B cell (primary cell): ENCODE results near the gene STK4. TPM values are rescaled to one million over a fixed set of nuclear protein-coding genes. Genes with fewer than 3 reads are reported as not detected.

Source experiments
- ATAC-seq: fragments of 200-7000 bp; cut with Tn5 transposase; one replicate; pipeline ENCODE4 v1.10.0; 2021; ENCODE audit warnings: low read depth, mild to moderate bottlenecking, moderate number of reproducible peaks, moderate library complexity
- CTCF ChIA-PET: fragments of 350-600 bp; sonication (Branson Sonifier 250); formaldehyde crosslinking; loops from one replicate; lab custom pipeline; 2021; ENCODE audit warnings: antibody characterized with exemption, inconsistent platforms; lab: Charles Lee
- POLR2A ChIA-PET: fragments of 350-600 bp; sonication (Branson Sonifier 250); formaldehyde crosslinking; loops from one replicate; lab custom pipeline; 2021; ENCODE audit warnings: antibody characterized with exemption; lab: Charles Lee
- DNase-seq: peaks from one replicate; pipeline ENCODE4 v3.0.0; 2013
- H2AFZ ChIP-seq: 2 replicates; pipeline ENCODE4 v1.6.1; 2012; ENCODE audit warnings: mild to moderate bottlenecking, low read depth, low read length; ENCODE audit not compliant: insufficient read depth, poor library complexity, severe bottlenecking
- H3K27ac ChIP-seq, 2 donors: 1 replicate in 1 of 2; 2 replicates in 1 of 2; pipeline ENCODE4 v1.5.1; 2012 to 2013; ENCODE audit warnings: low read length in 2 of 2, mild to moderate bottlenecking in 2 of 2, moderate library complexity in 1 of 2
- H3K27me3 ChIP-seq, 4 experiments: fragments of 200-600 bp in 1 of 4; sonication (generic) in 1 of 4; replicated peaks in 1 of 4; 1 replicate in 2 of 4; 2 replicates in 2 of 4; pipeline versions ENCODE4 v1.6.1 to v1.7.0; 2013 to 2016; ENCODE audit warnings: low read length in 3 of 4, mild to moderate bottlenecking in 2 of 4, mixed read lengths in 1 of 4, moderate library complexity in 1 of 4; ENCODE audit not compliant: insufficient read depth in 4 of 4, control insufficient read depth in 3 of 4; ENCODE audit errors: control extremely low read depth in 1 of 4
- H3K36me3 ChIP-seq, 2 experiments: replicated peaks in 1 of 2; 1 replicate in 1 of 2; 2 replicates in 1 of 2; pipeline versions ENCODE4 v1.6.1 to v1.7.1; 2013; ENCODE audit warnings: low read length in 1 of 2; ENCODE audit not compliant: insufficient read depth in 2 of 2, control insufficient read depth in 1 of 2; ENCODE audit errors: control extremely low read depth in 1 of 2, extremely low read depth in 1 of 2
- H3K4me1 ChIP-seq, 2 donors: fragments of 200-600 bp in 1 of 2; sonication (generic) in 1 of 2; 1 replicate in 1 of 2; 2 replicates in 1 of 2; pipeline versions ENCODE4 v1.5.1 to v1.6.1; 2013 to 2017; ENCODE audit warnings: low read length in 2 of 2; ENCODE audit not compliant: control insufficient read depth in 2 of 2, insufficient read depth in 2 of 2
- H3K4me2 ChIP-seq: replicated peaks from 2 replicates; pipeline ENCODE3; 2012; ENCODE audit warnings: mild to moderate bottlenecking, low read depth, low read length; ENCODE audit not compliant: poor library complexity, severe bottlenecking
- H3K4me3 ChIP-seq, 5 experiments: fragments of 200-600 bp in 1 of 5; sonication (generic) in 1 of 5; 1 replicate in 3 of 5; 2 replicates in 2 of 5; pipeline versions ENCODE4 v1.5.1 to v1.7.0; 2011 to 2016; ENCODE audit warnings: low read length in 4 of 5, mild to moderate bottlenecking in 4 of 5, low read depth in 2 of 5, control low read depth in 1 of 5, moderate library complexity in 1 of 5; ENCODE audit not compliant: insufficient read depth in 1 of 5; ENCODE audit errors: control extremely low read depth in 1 of 5, extremely low read depth in 1 of 5
- H3K79me2 ChIP-seq: fragments of 200-600 bp; sonication (generic); one replicate; pipeline ENCODE4 v1.6.0; 2016; ENCODE audit warnings: low read length; ENCODE audit not compliant: control insufficient read depth, insufficient read depth
- H3K9ac ChIP-seq: fragments of 200-600 bp; sonication (generic); 2 replicates; pipeline ENCODE4 v1.6.1; 2017; ENCODE audit warnings: mild to moderate bottlenecking, low read length, moderate library complexity
- H3K9me3 ChIP-seq, 3 donors: one replicate each; pipeline versions ENCODE4 v1.6.1 to v1.7.1; 2013; ENCODE audit warnings: low read length in 2 of 3; ENCODE audit not compliant: control insufficient read depth in 2 of 3, insufficient read depth in 1 of 3; ENCODE audit errors: control extremely low read depth in 1 of 3
- H4K20me1 ChIP-seq: 2 replicates; pipeline ENCODE4 v1.6.0; 2012; ENCODE audit warnings: mild to moderate bottlenecking, low read length; ENCODE audit not compliant: insufficient read depth, control insufficient read depth, poor library complexity, severe bottlenecking
- H3K27ac Mint-ChIP-seq: one replicate; pipeline ENCODE4 v1.8.0; 2021; ENCODE audit warnings: mixed read lengths
- H3K27me3 Mint-ChIP-seq: one replicate; pipeline ENCODE4 v1.8.0; 2021; ENCODE audit warnings: mixed read lengths
- H3K4me1 Mint-ChIP-seq: one replicate; pipeline ENCODE4 v1.8.0; 2021; ENCODE audit warnings: mixed read lengths
- H3K4me3 Mint-ChIP-seq: one replicate; pipeline ENCODE4 v1.8.0; 2021; ENCODE audit warnings: mixed read lengths
- H3K9me3 Mint-ChIP-seq: one replicate; pipeline ENCODE4 v1.8.0; 2022; ENCODE audit warnings: mixed read lengths; ENCODE audit not compliant: insufficient read depth
- EZH2 ChIP-seq: IDR thresholded peaks from 2 replicates; pipeline ENCODE4 v1.6.1; 2012; ENCODE audit warnings: borderline replicate concordance, low read depth, mild to moderate bottlenecking, moderate library complexity, low read length; ENCODE audit not compliant: insufficient read depth, poor library complexity, severe bottlenecking
- WGBS: methylation state at CpG from one replicate; pipeline ENCODE4 v1.1.5; 2013; ENCODE audit warnings: missing lambda C conversion rate; ENCODE audit not compliant: insufficient coverage; 5-methylcytosine and 5-hydroxymethylcytosine counted together
- intact Hi-C: fragments of 100-400 bp; cut with micrococcal nuclease; formaldehyde crosslinking; loops from one replicate; pipeline ENCODE4 v1.10.0; 2022
- polyA plus RNA-seq: library from polyadenylated mRNA; depleted of rRNA; stranded (reverse); fragments of >200 nt; gene quantifications from 2 replicates; pipeline ENCODE4 v1.2.3, GENCODE V29; 2012
- total RNA-seq, 2 donors: library from RNA; stranded (reverse); fragments of 120-200 nt in 1 of 2; gene quantifications; 1 replicate in 1 of 2; 2 replicates in 1 of 2; pipeline versions ENCODE4 v1.2.3 to v1.2.4, GENCODE V29; 2013 to 2022
- TF ChIP-seq, protein P1 (sequence below): fragments of 200-600 bp; IDR thresholded peaks from one replicate; pipeline ENCODE4 v1.8.0; 2022; ENCODE audit warnings: antibody characterized with exemption, mild to moderate bottlenecking

Gene STK4
- total and polyA plus RNA-seq, 2 donors (not counting 1 experiment from before 2014, with no cell fraction given), result 38.9 to 324 TPM

DNA sequence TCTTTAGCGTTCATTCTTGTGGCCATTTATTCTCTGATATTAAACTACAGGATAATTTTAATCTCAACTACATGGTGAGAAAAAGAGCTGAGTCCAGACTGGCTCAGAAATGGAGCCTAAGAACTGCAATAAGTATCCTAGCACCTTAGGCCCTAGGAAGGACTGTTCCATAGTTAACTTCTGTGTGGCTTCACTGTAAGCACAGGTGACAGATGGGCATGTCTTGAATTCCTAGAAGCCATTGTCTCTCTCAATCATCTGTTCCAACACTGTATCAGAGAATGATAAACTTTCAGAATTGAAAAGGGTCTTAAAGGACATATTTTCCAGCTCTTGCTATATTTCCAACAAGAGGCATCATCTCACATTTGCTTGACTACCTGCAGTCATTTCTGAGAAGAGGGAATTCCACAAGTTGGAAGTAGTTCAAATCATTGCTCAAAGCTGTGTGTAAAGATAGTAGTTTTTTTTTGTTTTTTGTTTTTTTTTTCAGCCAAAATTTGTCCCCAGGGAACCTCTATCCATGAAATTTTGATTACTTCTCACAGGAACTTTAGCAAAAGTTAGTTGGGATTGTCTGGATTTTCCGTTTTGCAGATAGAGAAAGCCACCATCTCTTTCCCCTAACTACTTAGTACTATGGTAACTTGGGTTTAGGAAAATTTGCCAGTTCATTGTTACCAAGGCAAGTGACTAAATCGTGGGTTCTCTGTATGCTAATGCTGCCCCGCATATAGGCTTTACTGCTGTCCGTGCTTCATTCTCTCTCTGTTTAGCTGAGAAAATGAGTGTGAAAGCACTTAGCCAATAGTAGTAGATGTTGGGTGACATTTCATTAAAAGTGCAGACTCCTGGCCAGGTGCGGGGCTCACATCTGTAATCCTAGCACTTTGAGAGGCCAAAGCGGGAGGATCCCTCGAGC is 87.4 kb downstream of the STK4 start:
- Histone ChIP-seq H3K4me1 (peaks cover 53 to 57% of the 10 kb centered on the region in 2 donors), H3K36me3 (peaks cover 2 to 30% of the 10 kb centered on the region in 2 experiments), H3K4me3 (no peak overlapping the region), H3K9ac (peak overlapping the region; percentile 45), H2AFZ (no peak overlapping the region), H3K4me2 (peak overlapping the region; percentile 70), H3K27me3 (no peaks in the 10 kb centered on the region), H3K27ac (peak overlapping the region; percentile 82 to 88), H4K20me1 (no peaks in the 10 kb centered on the region), H3K9me3 (no peaks in the 10 kb centered on the region), H3K79me2 (peaks cover 93% of the 10 kb centered on the region)
- ChIA-PET POLR2A (no interaction called here), CTCF (interaction anchor here (1.2 to 8.4 kb wide), 4 partner anchors 10 to 43 kb away, joined by 4 to 80 read pairs (median 28); no protein-coding TSS in a partner anchor)
- Mint-ChIP-seq H3K4me1 (peaks cover 74% of the 10 kb centered on the region), H3K27me3 (no peaks in the 10 kb centered on the region), H3K27ac (peak overlapping the region; percentile 73), H3K9me3 (no peaks in the 10 kb centered on the region), H3K4me3 (peak overlapping the region; percentile 30)
- intact Hi-C loops, result no loop called here
- ATAC-seq (no peak), DNase-seq (no peak)
- no peak for TF ChIP-seq EZH2
- TF ChIP-seq, protein P1, sequence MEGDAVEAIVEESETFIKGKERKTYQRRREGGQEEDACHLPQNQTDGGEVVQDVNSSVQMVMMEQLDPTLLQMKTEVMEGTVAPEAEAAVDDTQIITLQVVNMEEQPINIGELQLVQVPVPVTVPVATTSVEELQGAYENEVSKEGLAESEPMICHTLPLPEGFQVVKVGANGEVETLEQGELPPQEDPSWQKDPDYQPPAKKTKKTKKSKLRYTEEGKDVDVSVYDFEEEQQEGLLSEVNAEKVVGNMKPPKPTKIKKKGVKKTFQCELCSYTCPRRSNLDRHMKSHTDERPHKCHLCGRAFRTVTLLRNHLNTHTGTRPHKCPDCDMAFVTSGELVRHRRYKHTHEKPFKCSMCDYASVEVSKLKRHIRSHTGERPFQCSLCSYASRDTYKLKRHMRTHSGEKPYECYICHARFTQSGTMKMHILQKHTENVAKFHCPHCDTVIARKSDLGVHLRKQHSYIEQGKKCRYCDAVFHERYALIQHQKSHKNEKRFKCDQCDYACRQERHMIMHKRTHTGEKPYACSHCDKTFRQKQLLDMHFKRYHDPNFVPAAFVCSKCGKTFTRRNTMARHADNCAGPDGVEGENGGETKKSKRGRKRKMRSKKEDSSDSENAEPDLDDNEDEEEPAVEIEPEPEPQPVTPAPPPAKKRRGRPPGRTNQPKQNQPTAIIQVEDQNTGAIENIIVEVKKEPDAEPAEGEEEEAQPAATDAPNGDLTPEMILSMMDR, result no peak
- 64% methylated on average over 5 of the region's 8 CpGs for WGBS

DNA sequence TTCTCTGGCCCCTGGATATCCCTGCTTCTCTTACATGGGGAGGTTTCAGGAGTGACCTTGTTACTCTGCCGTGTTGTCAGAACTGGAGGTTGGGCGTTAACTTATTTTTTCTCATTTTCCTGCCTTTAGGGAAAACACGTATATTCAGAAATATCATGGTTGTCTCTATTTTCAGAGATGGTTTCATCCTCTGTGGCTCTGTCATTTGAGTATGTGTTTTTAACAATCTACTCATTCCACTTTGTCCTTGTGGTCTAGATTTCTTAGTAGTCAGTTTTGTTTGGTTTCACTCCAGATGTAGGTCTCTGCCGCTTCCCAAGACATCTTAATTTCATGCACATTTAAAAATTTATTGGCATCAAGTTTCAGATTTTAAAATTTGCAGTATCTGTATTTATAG is 88.7 kb downstream of the STK4 start:
- peaks cover 88% of the 10 kb centered on the region for H3K79me2 ChIP-seq
- no peaks in the 10 kb centered on the region for H3K9me3 Mint-ChIP-seq

More for the DNA sequence above, 88.7 kb downstream of the STK4 start:
- no peak overlapping the region for H3K4me3 ChIP-seq
- DNase-seq, result no peak
- CTCF ChIA-PET, result interaction anchor here (0.6 to 8.4 kb wide), 4 partner anchors 12 to 41 kb away, joined by 3 to 80 read pairs (median 28); no protein-coding TSS in a partner anchor
- Mint-ChIP-seq H3K4me3 (no peak overlapping the region), H3K27me3 (no peaks in the 10 kb centered on the region), H3K27ac (peak overlapping the region; percentile 7), H3K4me1 (peaks cover 67% of the 10 kb centered on the region)
- no peak overlapping the region for H3K9ac ChIP-seq
- POLR2A ChIA-PET, result no interaction called here
- H3K4me1 ChIP-seq, result peaks cover 39 to 44% of the 10 kb centered on the region in 2 donors
- no peaks in the 10 kb centered on the region for H4K20me1 ChIP-seq
- intact Hi-C loops, result no loop called here
- no peaks in the 10 kb centered on the region for H3K27me3 ChIP-seq
- H2AFZ ChIP-seq, result no peak overlapping the region
- H3K36me3 ChIP-seq, result peaks cover 4 to 33% of the 10 kb centered on the region in 2 experiments
- H3K4me2 ChIP-seq, result no peak overlapping the region
- H3K27ac ChIP-seq, result peak overlapping the region; percentile 14 to 54
- no peaks in the 10 kb centered on the region for H3K9me3 ChIP-seq
- no CpG with 5 or more reads among the region's 4 CpGs for whole genome bisulfite sequencing
- TF ChIP-seq EZH2, result no peak
- TF ChIP-seq, protein P1, result no peak
- no peak for ATAC-seq
